K562 (cell line): ENCODE measurements around the gene ZNF609. TPM values are rescaled to one million over a fixed set of nuclear protein-coding genes. Genes with fewer than 3 reads are reported as not detected.
A peak's percentile ranks its signal among the peaks of the same experiment; 100 is the strongest.

ENCODE experiments used
- BCOR ChIP-seq: fragments of 450-650 bp; IDR thresholded peaks from 2 replicates; pipeline ENCODE4 v1.6.1; 2016
- E2F3 ChIP-seq: fragments of 250-450 bp; sonication (Bioruptor Pico); IDR thresholded peaks from 2 replicates; pipeline ENCODE4 v1.4.0; 2020; ENCODE audit warnings: mild to moderate bottlenecking
- EP300 ChIP-seq: IDR thresholded peaks from 2 replicates; pipeline ENCODE4 v1.6.1; 2012; ENCODE audit warnings: low read length, improper control_type of control experiment
- ETV5 ChIP-seq: sonication (generic); formaldehyde crosslinking; IDR thresholded peaks from 2 replicates; pipeline ENCODE4 v1.4.0; 2020; ENCODE audit warnings: low read depth, mild to moderate bottlenecking, missing genetic modification reagents
- MCM7 ChIP-seq, 2 experiments: fragments of 450-650 bp; IDR thresholded peaks; 2 replicates each; pipeline ENCODE4 v1.6.1; 2016 to 2018
- MEF2D ChIP-seq: conservative IDR thresholded peaks from 2 replicates; pipeline ENCODE4 v1.6.1; 2016; ENCODE audit warnings: low read depth, missing genetic modification characterization, missing compliant biosample characterization
- NCOA4 ChIP-seq: fragments of 450-650 bp; IDR thresholded peaks from 2 replicates; pipeline ENCODE4 v1.6.1; 2018; ENCODE audit warnings: mild to moderate bottlenecking; ENCODE audit not compliant: partially characterized antibody
- PBX2 ChIP-seq, 2 experiments: IDR thresholded peaks in 1 of 2; conservative IDR thresholded peaks in 1 of 2; 2 replicates each; pipeline ENCODE4 v1.6.1; 2016; ENCODE audit warnings: low read depth in 2 of 2, mild to moderate bottlenecking in 1 of 2, missing compliant biosample characterization in 1 of 2, missing genetic modification characterization in 1 of 2, moderate library complexity in 1 of 2
- PHTF2 ChIP-seq: fragments of 250-450 bp; sonication (Bioruptor Pico); IDR thresholded peaks from 2 replicates; pipeline ENCODE4 v1.5.0; 2021; ENCODE audit warnings: mild to moderate bottlenecking
- SMAD3 ChIP-seq: fragments of 450-650 bp; formaldehyde crosslinking; conservative IDR thresholded peaks from 2 replicates; pipeline ENCODE4 v1.4.0; 2020; ENCODE audit warnings: mild to moderate bottlenecking
- SRSF3 ChIP-seq: fragments of 200-400 bp; formaldehyde crosslinking; IDR thresholded peaks from 2 replicates; pipeline ENCODE4 v1.6.1; 2016; ENCODE audit warnings: mild to moderate bottlenecking, low read length, moderate library complexity; ENCODE audit not compliant: insufficient read depth
- ZBTB26 ChIP-seq: fragments of 450-650 bp; formaldehyde crosslinking; IDR thresholded peaks from 2 replicates; pipeline ENCODE4 v1.4.0; 2022; ENCODE audit warnings: missing genetic modification characterization
- ZNF174 ChIP-seq: fragments of 250-450 bp; sonication (Bioruptor Pico); IDR thresholded peaks from 2 replicates; pipeline ENCODE4 v1.4.0; 2020; ENCODE audit warnings: mild to moderate bottlenecking
- ZZZ3 ChIP-seq: fragments of 450-650 bp; IDR thresholded peaks from 2 replicates; pipeline ENCODE4 v1.6.1; 2016; ENCODE audit warnings: antibody characterized with exemption, mild to moderate bottlenecking, moderate library complexity
- polyA plus RNA-seq, 8 experiments: library from polyadenylated mRNA; depleted of rRNA in 4 of 8; stranded (reverse) in 5 of 8; unstranded in 3 of 8; fragments of >200 nt; fragmentation: Nextera tagmentation in 2 of 8; fragmentation: Illumina TruSeq in 1 of 8; extraction: Ambion mirVana in 2 of 8; extraction: Trizol in 1 of 8; gene quantifications; 2 replicates each; pipeline versions ENCODE4 v1.2.1 to v1.2.3, GENCODE V29; 2011 to 2014; ENCODE audit warnings: inconsistent platforms in 1 of 8, missing spikeins in 1 of 8
- total RNA-seq, 7 experiments: library from RNA; depleted of rRNA in 6 of 7; stranded (reverse); fragments of >200 nt in 6 of 7; fragmentation: Illumina TruSeq in 2 of 7; extraction: Trizol in 2 of 7; gene quantifications; 2 replicates each; pipeline versions ENCODE4 v1.2.1 to v1.2.3, GENCODE V29; 2011 to 2021; ENCODE audit warnings: low replicate concordance in 1 of 7
- TF ChIP-seq, protein P1 (sequence below), 2 experiments: fragments of 450-650 bp in 1 of 2; IDR thresholded peaks; 2 replicates each; pipeline ENCODE4 v1.6.1; 2011 to 2017; ENCODE audit warnings: low read depth in 2 of 2, antibody characterized with exemption in 1 of 2, borderline replicate concordance in 1 of 2, low read length in 1 of 2, mild to moderate bottlenecking in 1 of 2, mixed read lengths in 1 of 2; ENCODE audit not compliant: control insufficient read depth in 1 of 2
- TF ChIP-seq, protein P2 (sequence below): IDR thresholded peaks from 2 replicates; pipeline ENCODE4 v1.6.1; 2014; ENCODE audit warnings: antibody characterized with exemption

ZNF609 gene
- total and polyA plus RNA-seq, 9 of the 15 experiments (the other 6 are each of a cell fraction or from before 2014, with no cell fraction given) = 3.0 to 38.7 (median 17.8) TPM

DNA sequence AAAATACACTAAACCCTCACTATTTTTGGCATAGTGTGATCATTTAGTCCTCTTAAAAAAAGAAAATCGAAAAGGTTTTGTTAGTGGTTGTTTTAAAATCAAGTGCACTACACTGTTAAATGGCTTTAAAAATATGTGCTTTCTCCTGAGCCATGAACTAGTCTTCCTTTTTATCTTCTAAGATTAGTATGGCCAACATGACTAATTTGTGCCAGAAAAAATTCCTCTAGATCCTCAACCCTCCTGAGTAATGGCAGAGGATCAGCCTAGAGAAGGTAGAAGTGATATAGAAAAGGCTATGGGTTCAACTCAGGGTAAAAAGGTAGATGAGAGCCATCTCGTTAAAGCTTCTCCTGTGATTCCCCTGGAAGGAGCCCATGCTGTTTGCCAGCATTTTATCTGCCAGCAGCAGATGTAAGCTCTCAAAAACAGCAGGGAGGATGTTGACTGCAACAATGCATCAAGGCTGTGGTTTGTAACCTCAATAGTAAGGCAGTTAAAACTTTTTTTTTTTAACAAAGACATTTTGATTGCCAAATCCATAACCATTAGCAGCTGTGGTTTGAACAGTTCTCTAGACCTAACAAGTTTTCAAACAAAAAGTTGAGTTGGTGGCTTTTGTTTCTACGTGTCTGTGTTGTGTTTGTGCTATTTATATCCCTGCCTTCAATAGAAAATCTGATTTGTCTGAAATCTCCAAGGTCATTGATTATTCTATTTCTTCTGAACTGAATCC is 30.2 kb upstream of the ZNF609 start (continued):
- 0 out of 2 replicates have a peak, but pooled peaks have one; percentile 40 for TF ChIP-seq MEF2D (tag)
- no peak for TF ChIP-seq PBX2 (CRISPR knock-in tag; IDR thresholded peaks at IDR 0.05; ENCODE audit: low read depth)
- no peak for TF ChIP-seq PBX2 (tag; conservative IDR thresholded peaks at IDR 0.05; ENCODE audit: low read depth)
- no peak for TF ChIP-seq PHTF2 (CRISPR knock-in tag)
- TF ChIP-seq MCM7 (IDR thresholded peaks at IDR 0.05) = no peak
- TF ChIP-seq, protein P1, sequence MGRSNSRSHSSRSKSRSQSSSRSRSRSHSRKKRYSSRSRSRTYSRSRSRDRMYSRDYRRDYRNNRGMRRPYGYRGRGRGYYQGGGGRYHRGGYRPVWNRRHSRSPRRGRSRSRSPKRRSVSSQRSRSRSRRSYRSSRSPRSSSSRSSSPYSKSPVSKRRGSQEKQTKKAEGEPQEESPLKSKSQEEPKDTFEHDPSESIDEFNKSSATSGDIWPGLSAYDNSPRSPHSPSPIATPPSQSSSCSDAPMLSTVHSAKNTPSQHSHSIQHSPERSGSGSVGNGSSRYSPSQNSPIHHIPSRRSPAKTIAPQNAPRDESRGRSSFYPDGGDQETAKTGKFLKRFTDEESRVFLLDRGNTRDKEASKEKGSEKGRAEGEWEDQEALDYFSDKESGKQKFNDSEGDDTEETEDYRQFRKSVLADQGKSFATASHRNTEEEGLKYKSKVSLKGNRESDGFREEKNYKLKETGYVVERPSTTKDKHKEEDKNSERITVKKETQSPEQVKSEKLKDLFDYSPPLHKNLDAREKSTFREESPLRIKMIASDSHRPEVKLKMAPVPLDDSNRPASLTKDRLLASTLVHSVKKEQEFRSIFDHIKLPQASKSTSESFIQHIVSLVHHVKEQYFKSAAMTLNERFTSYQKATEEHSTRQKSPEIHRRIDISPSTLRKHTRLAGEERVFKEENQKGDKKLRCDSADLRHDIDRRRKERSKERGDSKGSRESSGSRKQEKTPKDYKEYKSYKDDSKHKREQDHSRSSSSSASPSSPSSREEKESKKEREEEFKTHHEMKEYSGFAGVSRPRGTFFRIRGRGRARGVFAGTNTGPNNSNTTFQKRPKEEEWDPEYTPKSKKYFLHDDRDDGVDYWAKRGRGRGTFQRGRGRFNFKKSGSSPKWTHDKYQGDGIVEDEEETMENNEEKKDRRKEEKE (IDR thresholded peaks at IDR 0.05; ENCODE audit: borderline replicate concordance in 1 of 2, control insufficient read depth in 1 of 2, low read depth in 2 of 2, low read length in 1 of 2) = no peak
- no peak for TF ChIP-seq SMAD3 (CRISPR knock-in tag)
- TF ChIP-seq BCOR = 0 out of 2 replicates have a peak, but pooled peaks have one; percentile 9
- TF ChIP-seq ETV5 (CRISPR knock-in tag) = no peak
- TF ChIP-seq E2F3 (CRISPR knock-in tag) = no peak
- no peak for TF ChIP-seq SRSF3
- TF ChIP-seq EP300 = peak; percentile 88
- TF ChIP-seq, protein P2, sequence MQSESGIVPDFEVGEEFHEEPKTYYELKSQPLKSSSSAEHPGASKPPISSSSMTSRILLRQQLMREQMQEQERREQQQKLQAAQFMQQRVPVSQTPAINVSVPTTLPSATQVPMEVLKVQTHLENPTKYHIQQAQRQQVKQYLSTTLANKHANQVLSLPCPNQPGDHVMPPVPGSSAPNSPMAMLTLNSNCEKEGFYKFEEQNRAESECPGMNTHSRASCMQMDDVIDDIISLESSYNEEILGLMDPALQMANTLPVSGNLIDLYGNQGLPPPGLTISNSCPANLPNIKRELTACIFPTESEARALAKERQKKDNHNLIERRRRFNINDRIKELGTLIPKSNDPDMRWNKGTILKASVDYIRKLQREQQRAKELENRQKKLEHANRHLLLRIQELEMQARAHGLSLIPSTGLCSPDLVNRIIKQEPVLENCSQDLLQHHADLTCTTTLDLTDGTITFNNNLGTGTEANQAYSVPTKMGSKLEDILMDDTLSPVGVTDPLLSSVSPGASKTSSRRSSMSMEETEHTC = 0 out of 2 replicates have a peak, but pooled peaks have one; percentile 3
- TF ChIP-seq NCOA4 = no peak
- no peak for TF ChIP-seq ZZZ3
- no peak for TF ChIP-seq ZBTB26 (CRISPR knock-in tag)
- TF ChIP-seq ZNF174 (CRISPR knock-in tag) = no peak
